ENCODE data around the gene PDE11A. TPM values are rescaled to one million over a fixed set of nuclear protein-coding genes. Genes with fewer than 3 reads are reported as not detected.

Gene PDE11A
- total RNA-seq, 2 donors from 2014 or later, result 1.5 to 1.9 TPM

- Histone ChIP-seq H3K36me3 (ENCODE audit: control insufficient read depth, insufficient read depth, low read length) (no peaks in the 10 kb centered on the region), H3K9me3 (ENCODE audit: control insufficient read depth, low read length) (peaks cover 10% of the 10 kb centered on the region), H3K4me3 (ENCODE audit: low read length) (no peak overlapping the region), H3K27me3 (ENCODE audit: control insufficient read depth, insufficient read depth, low read length, poor library complexity, severe bottlenecking) (peaks cover 95% of the 10 kb centered on the region), H3K9ac (ENCODE audit: extremely low read depth, low read length, poor library complexity, severe bottlenecking) (no peak overlapping the region), H3K4me1 (ENCODE audit: control insufficient read depth, insufficient read depth, low read length) (no peaks in the 10 kb centered on the region), H3K27ac (ENCODE audit: low read depth, low read length) (no peak overlapping the region)
- Mint-ChIP-seq H3K4me1 (no peaks in the 10 kb centered on the region), H3K36me3 (ENCODE audit: low read depth) (no peaks in the 10 kb centered on the region), H3K9me3 (peaks cover 5% of the 10 kb centered on the region), H3K4me3 (no peak overlapping the region), H3K27ac (no peak overlapping the region), H3K27me3 (ENCODE audit: insufficient read depth) (peaks cover 100% of the 10 kb centered on the region)
- no peak for DNase-seq
- TF ChIP-seq, protein P1, sequence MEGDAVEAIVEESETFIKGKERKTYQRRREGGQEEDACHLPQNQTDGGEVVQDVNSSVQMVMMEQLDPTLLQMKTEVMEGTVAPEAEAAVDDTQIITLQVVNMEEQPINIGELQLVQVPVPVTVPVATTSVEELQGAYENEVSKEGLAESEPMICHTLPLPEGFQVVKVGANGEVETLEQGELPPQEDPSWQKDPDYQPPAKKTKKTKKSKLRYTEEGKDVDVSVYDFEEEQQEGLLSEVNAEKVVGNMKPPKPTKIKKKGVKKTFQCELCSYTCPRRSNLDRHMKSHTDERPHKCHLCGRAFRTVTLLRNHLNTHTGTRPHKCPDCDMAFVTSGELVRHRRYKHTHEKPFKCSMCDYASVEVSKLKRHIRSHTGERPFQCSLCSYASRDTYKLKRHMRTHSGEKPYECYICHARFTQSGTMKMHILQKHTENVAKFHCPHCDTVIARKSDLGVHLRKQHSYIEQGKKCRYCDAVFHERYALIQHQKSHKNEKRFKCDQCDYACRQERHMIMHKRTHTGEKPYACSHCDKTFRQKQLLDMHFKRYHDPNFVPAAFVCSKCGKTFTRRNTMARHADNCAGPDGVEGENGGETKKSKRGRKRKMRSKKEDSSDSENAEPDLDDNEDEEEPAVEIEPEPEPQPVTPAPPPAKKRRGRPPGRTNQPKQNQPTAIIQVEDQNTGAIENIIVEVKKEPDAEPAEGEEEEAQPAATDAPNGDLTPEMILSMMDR (conservative IDR thresholded peaks at IDR 0.05), result no peak
- 83 to 86% methylated on average over 1 to 3 of the region's 3 CpGs for WGBS, 2 experiments (ENCODE audit: insufficient coverage in 1 of 2, insufficient read length in 1 of 2)
These were observed 329.7 kb downstream of the PDE11A start for GRCh38 chr2:177742851-177743250.

GRCh38 chr2:177741866-177742265 lies 330.7 kb downstream of the PDE11A start:
- Histone ChIP-seq H3K9ac (ENCODE audit: extremely low read depth, low read length, poor library complexity, severe bottlenecking) (no peak overlapping the region), H3K9me3 (ENCODE audit: control insufficient read depth, low read length) (peaks cover 10% of the 10 kb centered on the region), H3K4me3 (ENCODE audit: low read length) (no peak overlapping the region), H3K27ac (ENCODE audit: low read depth, low read length) (no peak overlapping the region), H3K27me3 (ENCODE audit: control insufficient read depth, insufficient read depth, low read length, poor library complexity, severe bottlenecking) (peaks cover 89% of the 10 kb centered on the region), H3K36me3 (ENCODE audit: control insufficient read depth, insufficient read depth, low read length) (no peaks in the 10 kb centered on the region), H3K4me1 (ENCODE audit: control insufficient read depth, insufficient read depth, low read length) (no peaks in the 10 kb centered on the region)
- H3K4me1 Mint-ChIP-seq, result no peaks in the 10 kb centered on the region
- H3K4me3 Mint-ChIP-seq, result no peak overlapping the region
- H3K9me3 Mint-ChIP-seq, result peaks cover 5% of the 10 kb centered on the region
- TF ChIP-seq, protein P1 (conservative IDR thresholded peaks at IDR 0.05), result no peak
- H3K27me3 Mint-ChIP-seq (ENCODE audit: insufficient read depth), result peaks cover 97% of the 10 kb centered on the region
- WGBS, 2 experiments (ENCODE audit: insufficient coverage in 1 of 2, insufficient read length in 1 of 2), result 90 to 100% methylated on average over 2 of the region's 2 CpGs
- no peak overlapping the region for H3K27ac Mint-ChIP-seq
- no peak for DNase-seq
- H3K36me3 Mint-ChIP-seq (ENCODE audit: low read depth), result no peaks in the 10 kb centered on the region

- Histone ChIP-seq H3K4me1 (ENCODE audit: control insufficient read depth, insufficient read depth, low read length) (no peaks in the 10 kb centered on the region), H3K36me3 (ENCODE audit: control insufficient read depth, insufficient read depth, low read length) (no peaks in the 10 kb centered on the region), H3K4me3 (ENCODE audit: low read length) (no peak overlapping the region), H3K9me3 (ENCODE audit: control insufficient read depth, low read length) (peaks cover 10% of the 10 kb centered on the region), H3K27me3 (ENCODE audit: control insufficient read depth, insufficient read depth, low read length, poor library complexity, severe bottlenecking) (peaks cover 82% of the 10 kb centered on the region), H3K27ac (ENCODE audit: low read depth, low read length) (no peak overlapping the region), H3K9ac (ENCODE audit: extremely low read depth, low read length, poor library complexity, severe bottlenecking) (no peak overlapping the region)
- H3K27me3 Mint-ChIP-seq (ENCODE audit: insufficient read depth), result peaks cover 95% of the 10 kb centered on the region
- no peak overlapping the region for H3K27ac Mint-ChIP-seq
- peaks cover 1% of the 10 kb centered on the region for H3K9me3 Mint-ChIP-seq
- WGBS, 2 experiments (ENCODE audit: insufficient coverage in 1 of 2, insufficient read length in 1 of 2), result 92 to 94% methylated on average over 1 of the region's 1 CpG
- TF ChIP-seq, protein P1 (conservative IDR thresholded peaks at IDR 0.05), result no peak
- no peaks in the 10 kb centered on the region for H3K4me1 Mint-ChIP-seq
- no peak for DNase-seq
- no peaks in the 10 kb centered on the region for H3K36me3 Mint-ChIP-seq (ENCODE audit: low read depth)
- H3K4me3 Mint-ChIP-seq, result no peak overlapping the region
These were observed 331.9 kb downstream of the PDE11A start for GRCh38 chr2:177740700-177741099.
